NCI-H2227 (cell line): ENCODE data around the gene MAGI2.

ENCODE experiments used
- DNase-seq: peaks from one replicate; lab custom pipeline; 2025; ENCODE audit not compliant: unreplicated experiment; lab: John Stamatoyannopoulos, UW

The MAGI2 gene

GRCh38 chr7:78760620-78761355, 692.7 kb downstream of the MAGI2 start:
- DNase-seq, result no peak

DNA sequence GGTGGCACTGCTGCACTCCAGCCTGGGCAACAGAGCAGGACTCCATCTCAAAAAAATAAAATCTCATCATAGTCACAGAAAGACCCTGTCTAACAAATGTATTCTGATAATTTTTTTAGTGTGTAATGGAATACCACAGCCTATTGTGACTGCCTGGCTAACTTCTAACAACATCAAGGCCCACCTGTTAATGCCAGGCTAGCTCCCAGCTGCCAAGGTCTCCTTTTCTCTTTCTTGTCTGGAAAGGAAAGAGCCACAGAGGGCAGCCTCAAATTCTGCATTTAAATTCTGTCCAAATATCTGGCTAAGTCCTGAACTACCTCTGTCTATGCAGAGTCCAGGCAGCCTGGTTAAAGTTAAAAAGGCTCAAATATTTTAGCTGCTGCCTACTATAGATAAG, 700.9 kb downstream of the MAGI2 start:
- no peak for DNase-seq

DNA sequence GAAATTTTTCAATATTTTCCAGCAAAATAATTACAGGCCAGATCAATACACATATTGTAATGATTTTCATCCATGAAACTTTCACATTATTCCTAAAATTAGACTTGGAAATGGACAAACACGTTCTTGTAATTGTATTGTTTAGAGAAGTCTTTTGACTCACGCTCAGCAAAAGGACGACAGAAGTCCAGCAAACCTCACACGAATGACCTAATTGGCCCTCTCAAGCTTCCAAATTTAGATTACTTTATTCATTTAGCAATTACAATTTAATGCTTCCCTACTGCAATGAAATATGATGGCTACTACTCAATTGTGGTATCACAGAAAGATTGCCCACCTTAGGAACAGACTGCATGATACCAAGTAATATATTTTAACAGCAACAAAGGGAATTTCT, 702.2 kb downstream of the MAGI2 start:
- DNase-seq, result no peak

DNA sequence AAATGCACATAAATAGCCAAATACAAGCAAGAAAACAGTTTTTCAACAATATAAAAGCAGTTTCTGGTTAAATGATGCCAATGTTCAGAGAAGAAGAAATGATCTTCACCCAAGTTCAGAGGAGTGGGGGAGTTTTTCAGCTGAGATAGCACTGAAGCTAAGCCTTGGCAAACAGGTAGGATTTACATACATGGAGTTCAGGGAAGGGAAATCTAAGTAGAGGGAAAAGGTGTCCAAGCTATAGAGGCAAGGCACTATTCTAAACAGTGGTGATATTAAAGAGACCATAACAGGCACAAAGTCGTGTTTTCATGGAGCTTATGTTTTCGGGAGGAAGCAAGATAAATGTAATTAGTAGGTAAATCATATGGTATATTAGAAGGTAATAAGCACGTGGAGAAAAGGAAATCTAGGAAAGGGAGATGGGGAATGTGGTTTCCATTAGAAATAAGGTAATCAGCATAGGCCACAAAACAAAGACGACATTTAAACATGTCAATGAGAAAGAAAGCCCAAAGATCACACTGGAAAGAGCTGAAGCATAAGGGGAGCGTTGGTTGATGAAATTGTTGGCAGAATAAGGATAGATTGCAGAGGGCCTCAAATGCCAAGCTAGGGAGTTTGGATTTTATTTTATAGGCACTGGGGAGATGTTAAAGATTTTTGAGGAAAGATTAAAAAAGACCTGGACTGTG, 704.3 kb downstream of the MAGI2 start:
- no peak for DNase-seq

DNA sequence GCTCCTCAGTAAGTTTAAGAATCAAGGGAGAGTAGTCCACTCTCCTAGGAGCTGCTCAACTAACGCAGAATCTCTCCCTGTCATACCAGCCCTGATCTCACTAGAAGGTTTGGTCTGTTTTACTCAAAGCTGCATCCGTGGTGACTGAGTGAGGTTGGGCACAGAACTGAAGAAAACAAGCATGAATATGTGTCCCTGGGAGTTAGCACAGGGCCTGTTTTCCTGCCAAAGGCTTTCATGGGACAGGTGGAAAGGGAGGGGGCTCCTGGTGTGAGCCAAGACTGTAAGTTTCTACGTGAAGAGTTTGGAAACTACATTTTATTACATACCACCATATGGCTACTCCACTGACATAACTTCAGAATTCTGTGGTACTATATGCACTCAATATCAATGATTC, 705.9 kb downstream of the MAGI2 start:
- DNase-seq, result no peak

DNA sequence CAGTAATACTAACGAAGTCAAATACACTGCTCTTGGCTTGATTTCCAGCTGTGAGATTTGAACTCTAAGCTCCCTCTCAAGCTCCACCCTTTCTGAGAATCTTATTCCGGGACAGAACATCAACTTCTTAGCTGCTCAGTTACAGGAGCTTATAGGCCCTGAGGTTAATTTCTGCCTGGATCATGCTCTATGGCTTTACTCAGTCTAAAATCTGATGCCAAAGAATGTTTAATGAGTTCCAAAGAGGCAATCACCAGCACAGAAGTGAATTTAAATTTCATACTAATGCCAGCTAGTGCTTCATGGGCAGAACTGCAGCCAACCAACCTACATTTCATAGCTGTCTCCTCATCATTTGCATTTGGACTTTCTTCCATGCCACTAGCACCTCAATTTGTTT, 707.2 kb downstream of the MAGI2 start:
- no peak for DNase-seq

- no peak for DNase-seq
Observed at GRCh38 chr7:78742694-78743093, 710.8 kb downstream of the MAGI2 start.

GRCh38 chr7:78736548-78736947, 716.9 kb downstream of the MAGI2 start:
- DNase-seq, result no peak

GRCh38 chr7:78734626-78735025, 718.8 kb downstream of the MAGI2 start:
- no peak for DNase-seq

DNA sequence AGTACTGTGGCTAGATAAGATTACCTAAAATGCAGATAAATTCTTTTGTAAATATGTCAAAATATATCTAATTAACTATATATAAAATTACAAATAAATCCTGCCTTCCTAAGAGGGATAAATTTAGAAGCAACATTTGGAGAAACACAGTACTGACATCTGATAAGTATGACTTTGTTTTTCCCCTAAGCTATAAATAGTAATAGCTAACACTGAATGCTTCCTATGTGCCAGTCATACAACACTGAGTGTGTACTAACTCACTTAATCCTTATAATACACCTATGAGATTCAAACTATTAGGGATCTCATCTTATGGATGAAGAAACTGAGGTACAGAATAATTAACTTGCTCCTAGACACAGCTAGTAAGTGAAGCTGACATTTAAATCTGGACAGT, 733.4 kb downstream of the MAGI2 start:
- no peak for DNase-seq

DNA sequence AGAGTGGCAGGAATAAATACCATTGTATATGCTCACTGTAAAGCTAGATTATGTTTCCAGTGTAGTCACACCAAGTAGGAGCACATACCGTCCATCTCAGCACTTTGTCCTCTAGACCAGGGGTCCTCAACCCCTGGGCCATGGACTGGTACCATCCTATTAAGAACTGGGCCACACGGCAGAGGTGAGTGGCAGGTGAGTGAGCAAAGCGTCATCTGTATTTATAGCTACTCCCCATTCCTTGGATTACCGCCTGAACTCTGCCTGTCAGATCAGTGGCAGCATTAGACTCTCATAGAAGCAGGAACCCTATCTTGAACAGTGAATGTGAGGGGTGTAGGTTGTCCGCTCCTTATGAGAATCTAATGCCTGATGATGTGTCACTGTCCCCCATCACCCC, 735.3 kb downstream of the MAGI2 start:
- DNase-seq, result no peak

GRCh38 chr7:78716876-78717275, 736.6 kb downstream of the MAGI2 start:
- no peak for DNase-seq

- DNase-seq, result peak; percentile 39
Observed at GRCh38 chr7:78714356-78714755, 739.1 kb downstream of the MAGI2 start.

DNA sequence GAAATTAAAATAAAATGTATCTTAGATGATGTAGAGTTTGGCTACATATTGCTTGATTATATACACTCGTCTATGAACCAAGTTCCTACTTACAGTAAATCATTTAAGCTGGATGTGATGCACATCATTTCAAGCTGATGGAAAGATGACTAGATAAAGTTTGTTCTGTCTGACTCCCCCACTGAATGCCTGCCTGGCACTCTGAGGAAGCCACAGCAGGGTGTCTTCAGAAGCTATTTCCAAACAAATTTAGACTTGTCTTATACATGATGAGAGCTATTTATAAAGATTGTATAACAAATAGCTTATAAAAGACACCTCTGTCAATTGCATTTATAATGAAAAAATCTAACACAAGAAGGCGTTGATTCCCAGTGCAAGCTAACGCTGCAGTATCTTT, 741.4 kb downstream of the MAGI2 start:
- DNase-seq, result no peak

GRCh38 chr7:78709658-78710057, 743.8 kb downstream of the MAGI2 start:
- DNase-seq, result no peak

- no peak for DNase-seq
Observed at GRCh38 chr7:78704504-78704903, 749.0 kb downstream of the MAGI2 start.

DNA sequence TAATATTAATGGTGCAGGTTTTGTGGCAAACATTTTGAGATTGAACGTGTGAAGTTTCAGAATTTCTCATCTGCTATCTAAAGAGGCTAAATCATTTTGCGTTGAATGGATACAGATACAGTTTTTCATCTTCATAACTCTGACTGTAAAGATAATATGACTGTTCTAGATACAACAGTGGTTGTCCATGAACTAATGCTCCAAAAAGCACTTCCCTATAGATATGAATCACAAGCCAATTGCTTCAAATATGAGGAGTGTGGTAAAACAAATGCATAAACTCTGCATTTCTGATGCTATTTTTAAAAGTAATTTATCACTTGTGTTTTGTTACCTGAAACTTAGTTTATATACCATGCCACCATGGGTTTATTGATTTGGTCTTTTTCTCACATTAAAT, 750.1 kb downstream of the MAGI2 start:
- DNase-seq, result no peak

- DNase-seq, result no peak
Observed at GRCh38 chr7:78702770-78703169, 750.7 kb downstream of the MAGI2 start.

DNA sequence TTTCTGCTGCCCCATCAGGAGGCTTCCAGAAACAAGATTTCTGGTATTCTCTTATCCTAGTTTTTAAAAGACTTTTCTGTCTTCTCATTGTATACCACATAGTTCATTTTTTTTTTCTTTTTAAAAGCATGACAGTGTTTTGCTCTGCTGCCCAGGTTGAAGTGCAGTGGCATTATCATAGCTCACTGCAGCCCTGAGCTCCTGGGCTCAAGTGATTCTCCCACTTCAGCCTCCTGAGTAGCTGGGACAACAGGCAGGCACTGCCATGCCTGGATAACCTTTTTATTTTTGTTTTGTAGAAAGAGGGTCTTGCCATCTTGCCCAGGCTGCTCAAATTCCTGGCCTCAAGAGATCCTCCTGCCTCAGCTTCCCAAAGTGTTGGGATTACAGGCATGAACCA, 757.6 kb downstream of the MAGI2 start:
- no peak for DNase-seq

DNA sequence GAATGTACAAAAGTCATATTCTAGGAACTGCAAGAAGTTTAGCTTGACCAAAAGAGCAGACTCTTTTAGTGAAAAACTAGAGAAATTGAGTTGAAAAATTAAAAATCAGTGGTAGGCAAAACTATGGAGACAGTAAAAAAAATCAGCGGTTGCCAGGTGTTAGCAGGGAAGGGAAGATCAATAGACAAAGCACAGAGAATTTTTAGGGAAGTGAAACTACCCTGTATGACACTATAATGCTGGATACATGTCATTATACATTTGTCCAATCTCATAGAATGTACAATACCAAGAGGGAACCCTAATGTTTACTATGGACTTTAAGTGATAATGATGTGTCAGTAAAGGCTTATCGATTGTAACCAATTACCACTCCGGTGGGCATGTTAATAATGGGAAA, 761.9 kb downstream of the MAGI2 start:
- no peak for DNase-seq

GRCh38 chr7:78690174-78690573, 763.3 kb downstream of the MAGI2 start:
- DNase-seq, result no peak

DNA sequence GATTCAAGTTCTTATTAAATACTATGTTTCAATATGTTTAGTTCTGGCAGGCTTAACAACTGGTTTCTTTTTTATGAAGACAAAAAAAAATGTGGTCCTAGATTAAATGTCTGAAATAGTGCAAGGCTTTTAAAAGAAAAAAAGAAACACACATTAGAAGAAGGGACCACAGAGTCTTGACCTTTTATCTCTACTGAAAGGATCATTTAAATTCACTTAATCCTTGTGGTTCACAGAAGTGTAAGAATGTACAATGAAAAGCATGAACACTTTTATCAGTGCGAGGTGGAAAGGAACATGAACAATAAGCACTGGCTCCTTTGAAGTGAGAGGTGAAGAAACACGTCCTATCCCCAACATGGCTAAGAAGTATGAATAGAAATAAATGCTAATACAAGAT, 765.1 kb downstream of the MAGI2 start:
- DNase-seq, result no peak

DNA sequence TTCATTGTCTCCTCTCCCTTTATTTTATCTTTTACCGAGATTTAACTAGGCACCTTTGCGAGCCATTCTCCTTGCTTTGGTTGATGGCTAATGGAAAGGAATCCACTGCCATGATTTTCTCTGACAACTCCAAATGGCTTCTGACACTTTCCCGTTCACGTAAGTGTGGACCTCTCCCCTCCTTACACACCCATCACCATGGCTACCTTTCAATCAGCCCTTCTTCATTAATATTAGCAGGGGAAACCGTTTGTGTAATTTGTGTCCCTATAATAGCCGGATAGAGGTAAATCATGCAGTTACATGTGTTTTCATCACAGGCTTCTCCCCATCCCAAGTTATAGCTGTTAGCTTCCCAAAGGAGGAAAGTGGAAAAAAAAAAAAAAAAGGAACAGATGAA, 767.3 kb downstream of the MAGI2 start:
- no peak for DNase-seq
